GM13976 (cell line): ENCODE data around the gene OR10P1.

ENCODE experiments used
- DNase-seq: peaks from one replicate; pipeline ENCODE4 v3.0.0; 2012; ENCODE audit warnings: low spot score
- CTCF ChIP-seq: IDR thresholded peaks from 2 replicates; pipeline ENCODE4 v1.5.1; 2012; ENCODE audit warnings: borderline replicate concordance, mild to moderate bottlenecking; ENCODE audit not compliant: insufficient read depth; ENCODE audit errors: extremely low read depth, missing control alignments, control extremely low read depth
- in situ Hi-C: fragments of 300-500 bp; cut with MboI; formaldehyde crosslinking; loops from one replicate; pipeline ENCODE4 v1.12.0; 2022; ENCODE audit warnings: low sequenced_read_pairs, mixed read lengths, inconsistent platforms; ENCODE audit not compliant: unreplicated experiment

Gene OR10P1

GRCh38 chr12:55658635-55659391 lies 22.1 kb downstream of the OR10P1 start:
- no peak for DNase-seq
- in situ Hi-C loops, result no loop called here
- TF ChIP-seq CTCF, result no peak

- TF ChIP-seq CTCF, result peak; percentile 58
- no peak for DNase-seq
- in situ Hi-C loops, result no loop called here
Measured at GRCh38 chr12:55659486-55660385, 23.0 kb downstream of the OR10P1 start.

GRCh38 chr12:55663391-55663790 lies 26.7 kb downstream of the OR10P1 start:
- in situ Hi-C loops, result no loop called here
- no peak for DNase-seq
- TF ChIP-seq CTCF, result no peak

GRCh38 chr12:55664826-55665225 lies 28.1 kb downstream of the OR10P1 start:
- no peak for DNase-seq
- TF ChIP-seq CTCF, result no peak
- in situ Hi-C loops, result no loop called here

GRCh38 chr12:55666508-55666907 lies 29.8 kb downstream of the OR10P1 start:
- in situ Hi-C loops, result no loop called here
- TF ChIP-seq CTCF, result no peak
- no peak for DNase-seq

GRCh38 chr12:55670276-55670675 lies 33.6 kb downstream of the OR10P1 start:
- in situ Hi-C loops, result no loop called here
- DNase-seq, result no peak

More at GRCh38 chr12:55670276-55670675, 33.6 kb downstream of the OR10P1 start:
- TF ChIP-seq CTCF, result no peak
